GM18505 (cell line): ENCODE results near the gene DELE1.

ENCODE experiments used
- ATAC-seq: cut with Tn5 transposase; IDR thresholded peaks from one replicate; pipeline ENCODE4 v1.9.1; 2021; ENCODE audit not compliant: unreplicated experiment
- POLR2A ChIP-seq: IDR thresholded peaks from 4 replicates; pipeline ENCODE4 v1.6.1; 2011; ENCODE audit warnings: borderline replicate concordance; ENCODE audit not compliant: insufficient read depth, insufficient read length; ENCODE audit errors: extremely low read depth

Gene DELE1

GRCh38 chr5:141923448-141924313 is at the start of gene DELE1:
DELE1 (plus strand) TSS chr5:141923871; CDS start chr5:141923942, 71 bp downstream.
- ATAC-seq: peak; percentile 98
- TF ChIP-seq POLR2A: peak; percentile 92

DNA sequence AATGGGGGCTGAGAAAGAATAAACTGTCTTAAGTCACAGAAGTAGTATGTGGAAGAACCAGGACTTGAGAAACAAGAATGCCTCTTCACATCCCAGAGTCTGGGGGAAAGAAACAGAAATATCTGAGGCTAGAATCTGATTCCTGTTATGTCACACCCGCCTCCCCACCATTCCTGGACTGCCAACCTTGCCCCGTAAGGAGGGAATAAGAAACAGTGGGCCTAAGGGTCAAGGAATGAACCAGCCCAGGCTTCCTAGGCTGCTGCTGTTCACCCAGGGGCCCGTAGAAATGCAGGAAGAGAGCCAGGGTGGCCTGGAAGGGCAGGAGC is 49.8 kb upstream of the DELE1 start:
- ATAC-seq: no peak
- no peak for TF ChIP-seq POLR2A

GRCh38 chr5:141874262-141874964 is 49.3 kb upstream of the DELE1 start:
- ATAC-seq: no peak
- no peak for TF ChIP-seq POLR2A

- no peak for TF ChIP-seq POLR2A
- no peak for ATAC-seq
These were observed 48.5 kb upstream of the DELE1 start for GRCh38 chr5:141875022-141875740.

GRCh38 chr5:141875795-141876627 is 47.7 kb upstream of the DELE1 start:
- ATAC-seq: no peak
- TF ChIP-seq POLR2A: no peak

DNA sequence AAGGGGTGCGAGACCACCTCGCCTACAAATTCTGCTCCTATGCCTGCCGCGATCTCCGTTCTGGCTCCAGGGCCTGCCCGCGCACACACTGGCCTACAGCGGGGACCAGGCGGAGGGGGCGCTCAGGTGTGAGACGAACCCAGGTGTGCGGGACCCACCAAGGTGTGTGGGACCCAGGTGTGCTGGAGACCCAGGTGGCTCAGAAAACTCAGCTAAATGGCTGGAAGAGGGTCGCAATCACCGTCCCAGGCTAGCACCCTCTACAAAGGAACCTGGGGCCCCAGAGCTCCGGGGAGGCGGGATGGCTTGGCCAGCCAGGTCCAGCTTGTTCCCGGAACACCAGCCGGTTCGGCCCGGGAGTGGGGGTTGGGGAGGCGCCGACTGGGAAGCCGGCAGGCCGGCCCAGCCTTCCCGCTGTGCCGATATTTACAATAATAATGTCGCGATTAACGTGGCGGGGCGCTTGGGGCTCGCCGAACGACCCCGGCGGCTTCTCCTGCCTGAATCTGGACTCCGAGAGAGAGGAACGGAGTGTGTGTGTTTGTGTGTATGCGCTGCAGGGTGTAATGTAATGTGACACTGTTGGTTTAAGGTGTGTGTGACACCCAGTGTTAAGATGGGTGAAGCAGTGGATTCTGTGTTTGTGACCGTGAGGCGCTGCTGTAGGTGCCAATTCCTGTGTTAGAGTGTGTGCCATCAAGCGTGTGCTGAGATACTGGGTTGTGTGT is 46.9 kb upstream of the DELE1 start:
- no peak for ATAC-seq
- TF ChIP-seq POLR2A: no peak

DNA sequence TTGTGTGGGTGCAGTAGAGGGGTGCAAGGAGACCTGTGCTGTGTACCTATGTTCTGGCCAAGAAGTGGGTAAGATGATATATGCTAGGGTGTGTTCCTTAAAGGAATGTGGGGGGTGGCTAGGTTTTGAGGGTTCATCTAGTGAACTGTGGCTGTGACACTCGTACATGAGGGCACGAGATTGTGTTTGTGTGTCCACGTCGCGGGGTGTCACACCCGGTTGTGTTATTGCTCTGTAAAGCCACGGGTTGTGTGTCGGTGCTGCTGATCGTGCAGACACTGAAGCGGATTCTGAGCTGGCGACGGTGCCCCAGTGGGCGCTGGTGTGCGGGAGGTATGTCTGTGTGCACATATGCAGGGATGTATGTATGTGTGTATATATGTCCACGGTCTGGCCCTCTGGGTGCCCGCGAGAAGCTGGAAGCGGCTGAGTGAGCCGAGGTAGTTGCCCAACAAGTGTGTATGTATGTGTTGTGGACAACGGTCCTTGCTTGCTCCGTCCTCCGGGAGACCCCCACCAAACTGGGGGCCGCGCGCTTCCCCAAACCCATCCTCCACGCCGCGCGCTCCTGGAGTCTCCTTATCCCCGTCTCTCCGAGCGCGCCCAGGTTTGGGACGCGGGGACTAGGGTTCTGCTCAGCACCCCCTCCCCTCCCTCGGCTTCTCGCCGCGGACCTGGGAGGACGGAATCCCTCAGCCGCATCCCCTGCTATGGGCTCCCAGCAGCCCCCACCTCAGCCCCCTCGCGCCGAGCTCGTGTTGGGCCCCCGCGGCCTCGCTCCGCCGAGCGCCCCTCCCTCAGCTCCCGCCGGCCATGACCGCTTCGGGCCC is 46.1 kb upstream of the DELE1 start:
- ATAC-seq: no peak
- no peak for TF ChIP-seq POLR2A

GRCh38 chr5:141878186-141878710 is 45.4 kb upstream of the DELE1 start, which contains the start of gene PCDH1:
PCDH1 (minus strand) TSS chr5:141878410; CDS start chr5:141878262, 148 bp downstream.
- no peak for TF ChIP-seq POLR2A
- ATAC-seq: no peak

GRCh38 chr5:141878711-141879425 is 44.8 kb upstream of the DELE1 start:
- ATAC-seq: peak; percentile 85
- TF ChIP-seq POLR2A: no peak

GRCh38 chr5:141879426-141879759 is 44.3 kb upstream of the DELE1 start:
- ATAC-seq: no peak
- no peak for TF ChIP-seq POLR2A
